Stimulated activated naive CD8-positive, alpha-beta T cell treated with anti-CD3 and anti-CD28 coated beads, Interleukin-15, Interleukin-2, amounts not matched to agents 100 ng/mL and 50 ng/mL, for 24 hours (primary cell): ENCODE data around the gene TMEM223.
A peak's percentile ranks its signal among the peaks of the same experiment; 100 is the strongest.
"Not testable (repeated sequence)": the region's sequence is repeated elsewhere in the genome, so short reads cannot be mapped to it uniquely, and the experiment has no call there.

Experiments
- H3K27ac Mint-ChIP-seq: one replicate; pipeline ENCODE4 v1.8.0; 2021; ENCODE audit warnings: mild to moderate bottlenecking, mixed read lengths
- H3K27me3 Mint-ChIP-seq: one replicate; pipeline ENCODE4 v1.8.0; 2021; ENCODE audit warnings: mixed read lengths
- H3K36me3 Mint-ChIP-seq: one replicate; pipeline ENCODE4 v1.8.0; 2021; ENCODE audit warnings: low read depth, mixed read lengths
- H3K4me1 Mint-ChIP-seq: one replicate; pipeline ENCODE4 v1.8.0; 2021; ENCODE audit warnings: low read depth, mixed read lengths
- H3K4me3 Mint-ChIP-seq: one replicate; pipeline ENCODE4 v1.8.0; 2021; ENCODE audit warnings: mild to moderate bottlenecking, mixed read lengths
- H3K9me3 Mint-ChIP-seq: one replicate; pipeline ENCODE4 v1.8.0; 2021; ENCODE audit warnings: mixed read lengths

The TMEM223 gene

DNA sequence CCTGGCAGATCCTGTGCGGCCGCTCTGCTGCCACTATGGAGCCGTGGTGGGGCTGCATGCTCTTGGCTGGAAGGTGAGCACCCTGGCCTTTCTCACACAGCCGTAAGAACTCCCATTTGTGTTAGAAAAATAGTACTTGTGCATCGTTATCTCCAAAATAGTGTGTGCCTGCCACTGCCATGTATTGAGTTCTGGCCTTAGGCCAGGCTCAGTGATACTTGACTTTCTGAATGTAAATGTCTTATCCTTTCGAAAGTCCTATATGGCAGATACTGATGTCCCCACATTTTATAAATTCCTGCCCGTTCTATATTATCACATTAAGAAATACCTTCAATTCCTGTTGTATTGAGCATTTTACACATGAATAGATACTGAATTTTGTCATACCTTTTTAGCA is 9.1 kb downstream of the TMEM223 start:
- Mint-ChIP-seq H3K4me1 (peaks cover 18% of the 10 kb centered on the region), H3K4me3 (no peak overlapping the region), H3K9me3 (no peaks in the 10 kb centered on the region), H3K27ac (no peak overlapping the region), H3K27me3 (no peaks in the 10 kb centered on the region), H3K36me3 (peaks cover 23% of the 10 kb centered on the region)

DNA sequence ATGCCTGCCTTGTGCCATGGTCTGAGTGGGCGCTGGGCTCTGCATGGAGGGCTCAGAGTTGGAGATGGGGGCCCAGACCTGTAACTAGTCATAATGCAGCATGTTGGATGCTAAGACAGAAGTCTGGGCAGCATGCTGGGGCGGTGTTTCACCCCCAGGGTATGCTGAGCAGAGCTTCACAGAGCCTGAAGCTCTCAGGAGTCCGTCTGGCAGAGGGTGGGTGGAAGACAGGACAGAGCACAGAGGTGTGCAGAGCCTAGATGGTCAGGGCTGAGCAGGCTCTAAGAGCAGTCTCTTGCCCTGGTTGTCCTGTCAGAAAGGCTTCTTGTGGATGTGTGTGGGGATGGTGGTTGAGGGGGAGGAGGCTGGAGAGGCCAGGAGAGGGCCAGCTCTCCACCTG is 13.4 kb downstream of the TMEM223 start:
- Mint-ChIP-seq H3K27me3 (no peaks in the 10 kb centered on the region), H3K36me3 (peaks cover 28% of the 10 kb centered on the region), H3K4me3 (no peak overlapping the region), H3K9me3 (no peaks in the 10 kb centered on the region), H3K4me1 (peaks cover 20% of the 10 kb centered on the region), H3K27ac (no peak overlapping the region)

DNA sequence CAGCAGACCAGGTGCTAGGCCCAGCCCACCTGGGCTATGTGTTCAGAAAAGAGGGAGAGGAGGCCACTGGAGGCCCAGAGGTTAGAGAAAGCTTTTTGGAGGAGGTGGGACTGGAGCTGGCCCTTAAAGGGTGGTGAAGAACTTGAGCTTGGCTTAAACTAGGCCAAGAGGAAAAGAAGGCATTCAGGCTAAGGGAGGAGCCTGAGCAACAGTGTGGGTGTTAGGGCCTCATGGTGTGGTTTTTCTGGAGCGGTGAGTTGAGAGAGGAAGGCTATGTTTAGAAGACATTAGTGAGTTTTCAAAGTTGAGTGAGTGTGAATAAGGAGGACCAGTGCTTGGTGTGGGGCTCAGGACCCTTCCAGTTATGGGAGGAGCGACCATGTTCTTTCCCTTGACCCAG is 14.4 kb downstream of the TMEM223 start:
- H3K4me3 Mint-ChIP-seq, result no peak overlapping the region
- peaks cover 21% of the 10 kb centered on the region for H3K4me1 Mint-ChIP-seq
- no peaks in the 10 kb centered on the region for H3K9me3 Mint-ChIP-seq
- H3K36me3 Mint-ChIP-seq, result peaks cover 21% of the 10 kb centered on the region
- H3K27me3 Mint-ChIP-seq, result no peaks in the 10 kb centered on the region
- H3K27ac Mint-ChIP-seq, result peak overlapping the region; percentile 75

DNA sequence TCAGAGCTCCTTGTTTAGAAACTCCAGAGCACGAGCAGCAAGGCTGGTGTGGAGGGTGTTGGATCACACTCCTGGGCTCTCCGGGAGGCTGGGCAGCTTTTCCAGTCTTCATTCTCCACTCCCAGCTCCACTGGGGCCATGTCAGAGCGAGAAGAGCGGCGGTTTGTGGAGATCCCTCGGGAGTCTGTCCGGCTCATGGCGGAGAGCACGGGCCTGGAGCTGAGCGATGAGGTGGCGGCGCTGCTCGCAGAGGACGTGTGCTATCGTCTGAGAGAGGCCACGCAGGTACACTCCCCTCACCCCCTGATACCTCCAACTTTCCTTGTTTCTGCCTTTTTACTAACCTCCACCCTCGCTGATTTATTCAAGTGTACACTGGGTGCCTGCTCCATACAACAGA is 16.2 kb downstream of the TMEM223 start:
- Mint-ChIP-seq H3K36me3 (peaks cover 21% of the 10 kb centered on the region), H3K27ac (no peak overlapping the region), H3K4me1 (peaks cover 29% of the 10 kb centered on the region), H3K27me3 (no peaks in the 10 kb centered on the region), H3K4me3 (no peak overlapping the region), H3K9me3 (no peaks in the 10 kb centered on the region)

DNA sequence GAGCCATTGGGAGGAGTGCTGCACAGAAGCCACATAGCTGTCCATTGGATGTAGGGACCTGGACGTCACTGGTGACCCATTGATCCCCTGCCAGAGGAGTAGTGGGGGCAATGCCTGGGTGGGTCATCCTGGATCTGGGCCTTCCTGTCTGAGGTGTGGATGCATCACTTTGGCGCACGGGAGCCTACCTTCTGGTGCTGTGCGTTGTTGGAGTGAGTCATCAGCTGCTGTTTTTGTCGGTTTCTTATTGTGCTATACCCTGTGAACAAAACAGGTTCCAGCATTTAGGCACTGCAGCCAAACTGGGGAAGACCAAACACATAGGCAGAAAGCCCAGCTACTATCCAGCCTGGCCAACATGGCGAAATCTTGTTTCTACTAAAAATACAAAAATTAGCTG is 17.4 kb downstream of the TMEM223 start:
- Mint-ChIP-seq H3K4me1 (peaks cover 41% of the 10 kb centered on the region), H3K27me3 (no peaks in the 10 kb centered on the region), H3K4me3 (no peak overlapping the region), H3K9me3 (no peaks in the 10 kb centered on the region), H3K36me3 (peaks cover 21% of the 10 kb centered on the region), H3K27ac (no peak overlapping the region)

DNA sequence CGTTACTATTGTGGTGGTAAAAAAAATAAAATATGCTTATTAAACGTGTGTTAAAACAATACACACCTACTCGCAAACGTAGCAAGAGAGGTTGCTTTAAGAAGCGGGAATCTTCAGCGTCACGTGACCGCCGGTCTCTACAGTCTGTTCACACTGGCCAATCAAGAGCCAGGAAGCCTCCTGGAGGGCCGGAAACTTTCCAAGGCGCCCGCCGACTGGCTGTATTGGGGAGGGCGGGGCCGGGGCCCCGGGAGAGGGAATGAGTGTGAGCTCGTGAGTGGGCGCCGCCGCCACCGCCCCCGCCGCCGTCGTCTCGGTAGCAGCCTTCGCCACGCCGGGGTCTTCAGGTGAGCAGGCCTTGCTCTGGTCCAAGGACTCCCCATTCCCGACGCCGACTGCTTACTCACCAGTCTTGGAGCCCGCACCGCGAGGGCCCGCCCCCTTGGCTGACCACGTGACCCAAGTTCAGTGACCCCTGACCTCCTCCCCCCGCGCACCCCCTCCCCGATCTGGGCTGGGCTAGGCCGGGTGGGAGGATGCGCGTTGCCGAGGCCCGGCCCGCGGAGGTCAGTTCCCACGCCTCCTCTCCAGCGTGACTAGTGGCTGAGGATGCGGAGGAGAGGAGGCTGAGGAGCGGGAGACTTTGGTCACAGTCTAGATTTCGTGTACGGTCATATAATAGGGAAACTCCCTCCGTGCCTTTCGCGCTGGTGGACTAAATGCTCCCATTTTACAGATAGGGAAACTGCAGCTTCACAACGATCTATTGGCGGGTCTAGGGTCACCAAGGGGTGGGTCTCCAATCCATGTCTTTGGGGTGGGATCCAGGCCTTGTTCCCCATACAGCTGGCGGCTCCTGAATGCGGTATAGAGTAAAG is 20.4 kb downstream of the TMEM223 start, which contains the start of gene TAF6L:
Gene TAF6L, plus strand, starts transcription at position 253 of the 878 bp plus-strand sequence. CDS start 4,388 bp downstream, outside the sequence.
- Mint-ChIP-seq H3K27ac (peak within 1 kb of the TSS; percentile 94), H3K4me1 (peaks cover 28% of the 10 kb centered on the region), H3K36me3 (peaks cover 13% of the 10 kb centered on the region), H3K9me3 (no peaks in the 10 kb centered on the region), H3K4me3 (peak within 1 kb of the TSS; percentile 88), H3K27me3 (no peaks in the 10 kb centered on the region)

DNA sequence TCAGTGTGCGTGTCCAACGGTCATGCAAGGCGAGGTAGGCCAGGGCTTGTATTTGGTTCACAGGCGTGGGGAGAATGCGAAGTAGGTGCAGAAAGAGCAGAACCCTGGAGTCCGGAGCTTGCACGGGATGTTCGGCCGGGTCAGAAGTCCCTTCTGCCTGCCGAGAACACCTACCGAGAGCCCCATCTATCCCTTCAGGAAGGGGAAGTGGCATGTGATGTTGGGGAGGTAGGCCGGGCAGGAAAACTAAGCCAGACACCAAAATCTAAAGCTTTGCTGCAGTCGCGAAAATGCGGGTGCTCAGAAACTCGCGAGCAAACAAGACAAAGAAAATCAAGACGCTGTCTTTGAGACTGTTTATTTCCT is 21.0 kb downstream of the TMEM223 start:
- H3K4me1 Mint-ChIP-seq, result peaks cover 28% of the 10 kb centered on the region
- H3K9me3 Mint-ChIP-seq, result no peaks in the 10 kb centered on the region
- H3K27me3 Mint-ChIP-seq, result no peaks in the 10 kb centered on the region
- H3K27ac Mint-ChIP-seq, result peak overlapping the region; percentile 94
- H3K4me3 Mint-ChIP-seq, result peak overlapping the region; percentile 88
- H3K36me3 Mint-ChIP-seq, result peaks cover 13% of the 10 kb centered on the region

DNA sequence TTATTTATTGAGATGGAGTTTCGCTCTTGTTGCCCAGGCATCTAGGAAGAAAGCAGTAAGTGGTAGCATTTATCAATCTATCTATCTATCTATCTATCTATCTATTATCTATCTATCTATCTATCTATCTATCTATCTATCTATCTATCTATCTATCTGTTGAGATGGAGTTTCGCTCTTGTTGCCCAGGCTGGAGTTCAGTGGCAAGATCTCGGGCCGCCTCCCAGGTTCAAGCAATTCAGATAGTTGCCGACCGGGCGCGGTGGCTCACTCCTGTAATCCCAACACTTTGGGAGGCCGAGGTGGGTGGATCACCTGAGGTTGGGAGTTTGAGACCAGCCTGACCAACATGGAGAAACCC is 31.0 kb downstream of the TMEM223 start:
- H3K27me3 Mint-ChIP-seq, H3K9me3 Mint-ChIP-seq: not testable (repeated sequence)
- Mint-ChIP-seq H3K36me3 (peaks cover 27% of the 10 kb centered on the region), H3K4me3 (peak overlapping the region; percentile 99), H3K27ac (peak overlapping the region; percentile 75), H3K4me1 (peaks cover 23% of the 10 kb centered on the region)

DNA sequence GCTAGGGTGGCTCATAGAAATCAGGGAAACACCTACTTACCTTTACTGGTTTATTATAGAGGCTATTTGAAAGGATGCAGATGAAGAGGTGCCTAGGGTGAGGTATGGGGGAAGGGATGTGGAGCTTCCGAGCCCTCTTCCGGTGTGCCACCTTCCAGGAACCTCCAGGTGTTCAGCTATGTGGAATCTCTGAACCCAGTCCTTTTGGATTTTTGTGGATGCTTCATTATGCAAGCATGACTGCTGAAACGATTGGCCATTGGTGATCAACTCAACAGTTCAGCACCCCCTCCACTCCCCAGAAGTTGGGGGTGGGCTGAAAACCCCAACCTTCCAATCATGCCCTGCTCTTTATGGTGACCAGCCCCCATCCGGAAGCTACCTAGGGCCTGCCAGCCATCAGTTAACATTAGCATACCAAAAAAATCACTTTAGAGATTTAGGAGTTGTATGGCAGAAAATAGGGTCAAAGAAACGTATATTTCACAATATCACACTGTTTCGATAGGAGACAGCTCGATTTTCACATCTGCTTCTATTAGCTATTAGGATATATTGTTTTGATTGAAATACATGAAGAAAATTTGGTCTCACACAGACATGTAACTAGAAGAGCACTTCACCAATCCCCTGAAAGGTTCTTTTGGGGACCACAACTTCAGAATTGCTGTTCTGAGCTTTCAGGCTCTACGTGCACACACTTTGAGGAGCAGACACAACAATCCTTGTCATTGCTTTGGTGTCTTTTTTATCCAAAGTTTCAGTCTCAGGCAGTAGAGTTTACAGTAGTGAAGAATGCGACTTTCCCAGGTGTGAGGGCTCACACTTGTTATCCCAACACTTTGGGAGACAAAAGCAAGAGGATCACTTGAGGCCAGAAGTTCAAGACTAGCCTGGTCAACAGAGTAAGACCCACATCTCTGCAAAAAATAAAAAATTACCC is 33.7 kb downstream of the TMEM223 start:
- peaks cover 28% of the 10 kb centered on the region for H3K4me1 Mint-ChIP-seq

DNA sequence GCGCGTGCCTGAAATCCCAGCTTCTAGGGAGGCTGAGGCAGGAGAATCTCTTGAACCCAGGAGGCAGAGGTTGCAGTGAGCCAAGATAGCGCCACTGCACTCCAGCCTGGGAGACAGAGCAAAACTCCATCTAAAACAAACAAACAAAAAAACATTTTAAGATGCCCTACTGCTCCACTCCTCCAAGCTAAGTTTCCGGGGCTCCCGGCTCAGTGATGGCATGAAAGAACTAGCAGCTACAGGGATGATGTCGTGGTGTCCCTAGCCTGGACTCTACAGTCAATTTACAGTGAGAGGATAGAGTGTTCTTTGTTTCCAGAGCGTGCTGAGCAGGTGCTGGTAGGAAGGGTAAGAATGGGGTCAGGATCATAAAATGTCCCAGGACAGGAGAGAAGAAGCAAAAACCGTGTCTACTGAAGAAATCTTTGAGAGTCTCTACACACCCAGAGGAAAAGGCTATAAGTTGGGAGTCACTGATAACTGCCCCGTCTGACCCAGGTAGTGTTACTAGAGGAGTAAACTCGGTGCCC is 36.7 kb downstream of the TMEM223 start:
- Mint-ChIP-seq H3K27me3 (no peaks in the 10 kb centered on the region), H3K9me3 (no peaks in the 10 kb centered on the region), H3K4me3 (peak overlapping the region; percentile 99), H3K4me1 (peaks cover 25% of the 10 kb centered on the region), H3K27ac (no peak overlapping the region), H3K36me3 (peaks cover 5% of the 10 kb centered on the region)

More for the DNA sequence above, 33.7 kb downstream of the TMEM223 start:
- no peaks in the 10 kb centered on the region for H3K27me3 Mint-ChIP-seq
- peaks cover 12% of the 10 kb centered on the region for H3K36me3 Mint-ChIP-seq
- no peaks in the 10 kb centered on the region for H3K9me3 Mint-ChIP-seq
- H3K4me3 Mint-ChIP-seq, result no peak overlapping the region
- H3K27ac Mint-ChIP-seq, result no peak overlapping the region

DNA sequence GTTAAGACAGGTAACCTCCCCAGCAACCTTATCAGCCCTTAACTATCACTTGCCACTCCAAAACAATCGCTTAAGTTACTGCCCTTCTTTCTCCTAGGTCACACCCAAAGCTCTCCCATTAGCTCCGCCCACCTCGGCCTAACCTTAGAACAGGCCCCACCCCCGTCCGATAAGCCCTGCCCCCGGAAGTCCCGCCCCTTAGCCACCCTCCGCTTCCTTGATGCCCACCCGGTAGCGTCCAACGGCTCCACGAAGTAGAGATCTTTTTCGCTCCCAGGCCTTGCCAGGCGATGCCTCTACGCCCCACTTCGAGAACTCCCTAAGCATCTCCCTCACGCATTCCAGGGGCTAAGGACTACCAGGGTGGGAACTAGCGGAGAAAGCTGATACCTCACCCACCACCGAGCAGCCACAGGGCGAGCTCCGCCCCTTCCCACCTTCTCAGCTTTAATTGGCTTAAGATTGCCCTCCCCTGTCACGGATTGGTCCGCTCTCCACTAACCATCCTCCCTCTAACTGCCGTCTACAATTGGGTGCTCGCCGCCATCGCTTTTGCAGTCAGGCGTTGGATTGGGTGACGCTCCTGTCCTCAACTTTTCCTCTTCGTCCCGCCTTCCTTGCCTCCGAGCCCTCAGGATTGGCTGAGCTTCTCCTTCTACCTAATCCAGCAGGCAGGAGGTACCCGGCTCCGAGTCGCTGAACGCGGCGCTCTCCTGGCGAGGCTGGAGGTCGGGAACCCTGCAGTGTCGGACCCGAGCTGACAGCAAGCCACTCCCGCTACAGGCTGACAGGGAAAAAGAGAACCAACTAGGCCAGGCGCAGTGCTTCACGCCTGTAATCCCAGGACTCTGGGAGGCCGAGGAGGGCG is 37.8 kb downstream of the TMEM223 start, which contains the start of gene ZBTB3:
Gene ZBTB3, minus strand, starts transcription at position 425 of the 868 bp plus-strand sequence. CDS start 496 bp downstream, outside the sequence.
- H3K27ac Mint-ChIP-seq, result peak within 1 kb of the TSS; percentile 98
- peaks cover 5% of the 10 kb centered on the region for H3K36me3 Mint-ChIP-seq
- H3K27me3 Mint-ChIP-seq, result no peaks in the 10 kb centered on the region
- H3K4me3 Mint-ChIP-seq, result peak within 1 kb of the TSS; percentile 99
- peaks cover 32% of the 10 kb centered on the region for H3K4me1 Mint-ChIP-seq
- no peaks in the 10 kb centered on the region for H3K9me3 Mint-ChIP-seq

DNA sequence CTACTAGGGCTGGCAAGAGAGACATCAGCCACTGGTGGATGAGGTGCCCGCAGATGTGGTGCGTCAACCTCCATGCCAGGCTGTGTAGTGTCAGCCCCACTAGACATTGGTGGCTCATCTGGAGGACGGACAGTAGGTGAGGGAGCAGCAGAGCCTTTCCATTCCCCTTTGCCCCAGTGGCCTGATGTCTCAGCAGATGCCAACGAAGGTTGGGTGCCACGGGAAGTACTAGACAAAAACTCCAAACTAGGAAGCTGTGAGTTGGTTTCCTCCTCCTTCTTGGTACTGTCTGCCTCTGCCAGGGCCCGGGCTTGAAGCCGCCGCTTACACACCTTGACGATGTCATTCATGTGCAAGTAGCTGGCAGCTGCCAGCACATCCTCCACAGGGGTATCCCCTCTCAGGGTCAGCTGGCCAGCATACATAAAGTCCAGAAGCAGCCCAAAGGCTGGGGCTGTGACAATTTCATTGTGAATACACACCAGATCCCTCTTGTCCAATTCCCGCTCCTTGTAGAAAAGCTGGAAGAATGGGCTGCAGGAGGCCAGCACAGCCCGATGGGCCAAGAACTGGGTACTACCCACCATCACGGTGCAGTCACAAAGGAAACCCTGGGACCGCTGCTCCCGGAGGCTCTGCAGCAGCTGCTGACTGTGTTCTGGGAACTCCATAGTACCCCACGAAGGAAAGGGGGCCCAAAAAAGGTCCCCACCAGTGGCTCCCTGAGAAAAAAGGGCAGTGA is 38.6 kb downstream of the TMEM223 start:
- Mint-ChIP-seq H3K9me3 (no peaks in the 10 kb centered on the region), H3K27me3 (no peaks in the 10 kb centered on the region), H3K36me3 (peaks cover 5% of the 10 kb centered on the region), H3K4me3 (peak overlapping the region; percentile 99), H3K27ac (peak overlapping the region; percentile 98), H3K4me1 (peaks cover 35% of the 10 kb centered on the region)

DNA sequence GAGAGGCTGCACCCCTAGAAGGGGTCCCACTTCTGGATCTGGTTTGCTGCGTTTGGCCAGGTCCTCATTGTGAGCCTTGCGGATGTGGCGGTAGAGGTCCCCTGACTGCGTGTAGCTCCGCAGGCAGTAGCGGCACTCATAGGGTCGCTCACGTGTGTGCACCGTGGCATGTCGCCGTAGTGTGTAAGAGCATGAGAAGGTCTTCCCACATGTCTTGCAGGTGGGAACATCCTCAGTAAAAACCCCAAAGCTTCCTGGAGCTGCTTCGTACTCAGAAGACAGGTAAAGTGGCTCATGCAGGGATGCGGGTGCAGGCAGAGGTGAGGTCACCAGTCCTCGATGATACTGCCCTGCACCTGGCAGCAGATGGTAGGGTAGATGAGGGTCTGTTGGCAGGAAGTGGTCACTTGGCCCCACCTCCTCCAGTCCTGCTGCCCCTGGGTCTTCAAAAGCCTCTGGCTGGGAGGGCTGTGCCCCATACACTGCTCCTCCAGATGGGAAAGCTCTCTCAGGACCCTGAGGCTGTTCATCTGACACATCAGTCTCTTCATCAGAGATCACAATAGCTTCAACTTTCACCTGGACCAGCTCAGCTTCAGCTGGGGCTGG is 39.5 kb downstream of the TMEM223 start:
- no peaks in the 10 kb centered on the region for H3K27me3 Mint-ChIP-seq
- H3K36me3 Mint-ChIP-seq, result peaks cover 5% of the 10 kb centered on the region
- H3K9me3 Mint-ChIP-seq, result no peaks in the 10 kb centered on the region
- H3K4me1 Mint-ChIP-seq, result peaks cover 35% of the 10 kb centered on the region
- no peak overlapping the region for H3K4me3 Mint-ChIP-seq
- peak overlapping the region; percentile 34 for H3K27ac Mint-ChIP-seq
